Loucy (cell line): ENCODE data around the gene NECTIN4.

Source experiments
- EZH2phosphoT487 ChIP-seq: fragments of 200-600 bp; IDR thresholded peaks from 2 replicates; pipeline ENCODE4 v1.6.1; 2018; ENCODE audit warnings: antibody characterized with exemption, mild to moderate bottlenecking, moderate library complexity, borderline replicate concordance
- TF ChIP-seq, protein P1 (sequence below): fragments of 200-600 bp; sonication (generic); conservative IDR thresholded peaks from 2 replicates; pipeline ENCODE4 v1.5.1; 2014; ENCODE audit warnings: mild to moderate bottlenecking, antibody characterized with exemption, low read length

DNA sequence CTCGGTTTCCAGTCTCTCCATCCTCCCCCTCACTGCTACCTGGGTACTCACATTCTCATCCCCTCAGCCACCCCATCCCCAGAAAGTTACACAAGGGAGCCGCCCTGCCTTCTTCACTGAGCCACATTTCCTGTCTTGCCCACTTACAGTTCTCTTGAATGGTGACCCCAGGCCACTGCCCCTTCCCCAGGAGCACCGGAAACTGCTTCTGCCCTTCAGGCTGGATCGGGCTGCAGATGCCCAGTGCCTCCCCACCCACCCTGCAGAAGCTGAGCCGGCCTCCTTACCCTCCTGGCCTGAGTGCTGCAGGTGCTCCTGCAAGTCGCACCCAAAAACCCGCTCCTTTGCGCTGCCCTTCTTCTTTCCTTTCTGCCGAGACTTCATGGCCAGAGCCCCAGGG lies 20.1 kb downstream of the NECTIN4 start:
- TF ChIP-seq, protein P1, sequence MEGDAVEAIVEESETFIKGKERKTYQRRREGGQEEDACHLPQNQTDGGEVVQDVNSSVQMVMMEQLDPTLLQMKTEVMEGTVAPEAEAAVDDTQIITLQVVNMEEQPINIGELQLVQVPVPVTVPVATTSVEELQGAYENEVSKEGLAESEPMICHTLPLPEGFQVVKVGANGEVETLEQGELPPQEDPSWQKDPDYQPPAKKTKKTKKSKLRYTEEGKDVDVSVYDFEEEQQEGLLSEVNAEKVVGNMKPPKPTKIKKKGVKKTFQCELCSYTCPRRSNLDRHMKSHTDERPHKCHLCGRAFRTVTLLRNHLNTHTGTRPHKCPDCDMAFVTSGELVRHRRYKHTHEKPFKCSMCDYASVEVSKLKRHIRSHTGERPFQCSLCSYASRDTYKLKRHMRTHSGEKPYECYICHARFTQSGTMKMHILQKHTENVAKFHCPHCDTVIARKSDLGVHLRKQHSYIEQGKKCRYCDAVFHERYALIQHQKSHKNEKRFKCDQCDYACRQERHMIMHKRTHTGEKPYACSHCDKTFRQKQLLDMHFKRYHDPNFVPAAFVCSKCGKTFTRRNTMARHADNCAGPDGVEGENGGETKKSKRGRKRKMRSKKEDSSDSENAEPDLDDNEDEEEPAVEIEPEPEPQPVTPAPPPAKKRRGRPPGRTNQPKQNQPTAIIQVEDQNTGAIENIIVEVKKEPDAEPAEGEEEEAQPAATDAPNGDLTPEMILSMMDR = no peak
- no peak for TF ChIP-seq EZH2phosphoT487
